NB4 (cell line): Measurements from ENCODE around the gene PAM.

Experiments used
- DNase-seq: peaks from one replicate; pipeline ENCODE4 v3.0.0; 2010; ENCODE audit warnings: low read depth
- H3K4me3 ChIP-seq: one replicate; pipeline ENCODE4 v1.5.1; 2011; ENCODE audit warnings: mild to moderate bottlenecking, low read depth, low read length, moderate library complexity
- MYC ChIP-seq: IDR thresholded peaks from 2 replicates; pipeline ENCODE4 v1.6.1; 2011; ENCODE audit warnings: low read depth, low read length
- POLR2A ChIP-seq: IDR thresholded peaks from 2 replicates; pipeline ENCODE4 v1.6.1; 2011; ENCODE audit warnings: mild to moderate bottlenecking; ENCODE audit not compliant: insufficient read length; ENCODE audit errors: extremely low read depth
- TF ChIP-seq, protein P1 (sequence below): IDR thresholded peaks from one replicate; pipeline ENCODE4 v1.5.1; 2012; ENCODE audit warnings: low read depth, low read length
- TF ChIP-seq, protein P2 (sequence below): IDR thresholded peaks from 2 replicates; pipeline ENCODE4 v1.6.1; 2011; ENCODE audit warnings: low read depth, low read length

PAM gene

DNA sequence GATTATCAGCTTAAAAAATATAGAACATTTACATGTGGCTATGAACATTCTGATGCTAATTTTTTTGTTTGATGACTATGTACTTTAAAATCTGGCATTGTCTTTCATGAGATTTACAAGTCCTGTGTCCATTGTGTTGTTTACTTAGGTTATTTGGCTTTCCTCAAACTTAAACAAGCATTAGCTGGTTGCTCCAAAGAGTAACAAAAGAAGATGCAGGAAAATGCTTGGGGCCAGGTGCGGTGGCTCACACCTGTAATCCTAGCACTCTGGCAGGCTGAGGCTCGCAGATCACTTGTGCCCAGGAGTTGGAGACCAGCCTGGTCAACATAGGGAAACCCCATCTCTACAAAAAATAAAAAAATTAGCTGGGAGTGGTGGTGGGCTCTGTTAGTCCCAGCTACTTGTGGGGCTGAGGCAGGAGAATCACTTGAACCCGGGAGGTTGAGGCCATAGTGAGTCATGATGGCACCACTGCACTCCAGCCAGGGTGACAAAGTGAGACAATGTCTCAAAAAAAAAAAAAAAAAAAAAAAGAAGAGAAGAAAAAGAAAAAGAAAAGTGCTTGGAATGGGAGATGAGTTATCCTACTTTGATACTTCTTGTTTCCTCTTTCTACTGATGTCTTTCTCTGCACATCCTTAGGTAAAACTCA is 39.7 kb downstream of the PAM start:
- DNase-seq, result no peak
- H3K4me3 ChIP-seq, result no peak overlapping the region
- TF ChIP-seq, protein P1, sequence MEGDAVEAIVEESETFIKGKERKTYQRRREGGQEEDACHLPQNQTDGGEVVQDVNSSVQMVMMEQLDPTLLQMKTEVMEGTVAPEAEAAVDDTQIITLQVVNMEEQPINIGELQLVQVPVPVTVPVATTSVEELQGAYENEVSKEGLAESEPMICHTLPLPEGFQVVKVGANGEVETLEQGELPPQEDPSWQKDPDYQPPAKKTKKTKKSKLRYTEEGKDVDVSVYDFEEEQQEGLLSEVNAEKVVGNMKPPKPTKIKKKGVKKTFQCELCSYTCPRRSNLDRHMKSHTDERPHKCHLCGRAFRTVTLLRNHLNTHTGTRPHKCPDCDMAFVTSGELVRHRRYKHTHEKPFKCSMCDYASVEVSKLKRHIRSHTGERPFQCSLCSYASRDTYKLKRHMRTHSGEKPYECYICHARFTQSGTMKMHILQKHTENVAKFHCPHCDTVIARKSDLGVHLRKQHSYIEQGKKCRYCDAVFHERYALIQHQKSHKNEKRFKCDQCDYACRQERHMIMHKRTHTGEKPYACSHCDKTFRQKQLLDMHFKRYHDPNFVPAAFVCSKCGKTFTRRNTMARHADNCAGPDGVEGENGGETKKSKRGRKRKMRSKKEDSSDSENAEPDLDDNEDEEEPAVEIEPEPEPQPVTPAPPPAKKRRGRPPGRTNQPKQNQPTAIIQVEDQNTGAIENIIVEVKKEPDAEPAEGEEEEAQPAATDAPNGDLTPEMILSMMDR, result no peak
- no peak for TF ChIP-seq MYC
- TF ChIP-seq POLR2A, result no peak
- TF ChIP-seq, protein P2, sequence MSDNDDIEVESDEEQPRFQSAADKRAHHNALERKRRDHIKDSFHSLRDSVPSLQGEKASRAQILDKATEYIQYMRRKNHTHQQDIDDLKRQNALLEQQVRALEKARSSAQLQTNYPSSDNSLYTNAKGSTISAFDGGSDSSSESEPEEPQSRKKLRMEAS, result no peak

GRCh38 chr5:102795526-102795925 is 40.4 kb downstream of the PAM start:
- DNase-seq, result no peak
- TF ChIP-seq, protein P2, result no peak
- TF ChIP-seq, protein P1, result no peak
- TF ChIP-seq MYC, result no peak
- no peak for TF ChIP-seq POLR2A
- no peak overlapping the region for H3K4me3 ChIP-seq

DNA sequence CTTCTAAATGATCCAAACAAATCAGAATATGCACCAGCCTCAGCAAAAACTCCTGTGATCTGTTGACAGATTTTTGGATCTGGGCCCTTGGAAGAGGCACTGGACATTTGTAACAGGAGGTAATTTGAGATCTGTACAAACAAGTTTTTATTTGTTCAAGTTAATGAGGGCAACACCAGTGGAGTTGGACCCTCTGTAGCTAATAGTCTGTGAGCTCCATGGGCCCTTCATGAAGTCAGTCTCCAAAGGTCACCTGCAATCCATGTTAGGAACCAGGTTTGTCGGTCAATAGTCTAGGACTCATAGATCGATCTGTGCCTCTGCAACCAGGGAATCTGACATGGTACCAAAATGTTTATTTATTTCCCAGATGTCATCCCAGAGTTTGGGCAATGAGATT is 40.9 kb downstream of the PAM start:
- no peak for DNase-seq
- H3K4me3 ChIP-seq, result no peak overlapping the region

GRCh38 chr5:102796498-102796897 is 41.4 kb downstream of the PAM start:
- TF ChIP-seq, protein P1, result no peak
- TF ChIP-seq POLR2A (no peak), MYC (no peak)
- TF ChIP-seq, protein P2, result no peak
- DNase-seq, result no peak
- no peak overlapping the region for H3K4me3 ChIP-seq

More for the DNA sequence above, 40.9 kb downstream of the PAM start:
- no peak for TF ChIP-seq POLR2A
- TF ChIP-seq MYC, result no peak
- TF ChIP-seq, protein P1, result no peak
- TF ChIP-seq, protein P2, result no peak

DNA sequence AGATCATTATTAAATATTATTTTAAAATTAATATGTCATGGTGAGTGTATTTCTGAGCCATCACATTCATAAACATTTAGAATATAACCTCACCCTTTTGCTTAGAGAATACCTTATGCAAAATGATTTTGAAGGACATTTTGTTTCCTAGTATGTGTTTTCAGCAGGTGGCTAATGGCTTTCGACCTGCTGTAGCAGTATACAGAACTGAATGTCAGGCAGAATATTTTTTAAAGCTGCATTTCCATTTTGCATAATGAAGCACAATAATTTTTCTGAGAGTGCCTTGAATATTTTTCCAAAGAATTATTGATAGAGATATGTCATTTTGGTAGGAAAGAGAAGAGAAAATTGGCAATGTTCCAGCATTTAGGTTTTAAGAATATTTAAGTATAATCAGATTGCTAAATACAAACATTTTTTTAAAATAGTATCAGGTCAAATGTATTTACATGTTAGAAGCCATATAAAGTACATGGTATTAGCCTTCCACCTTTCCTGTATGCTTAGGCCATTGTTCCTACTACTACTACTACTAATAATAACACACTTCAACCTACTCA is 42.3 kb downstream of the PAM start:
- TF ChIP-seq, protein P1, result no peak
- no peak for TF ChIP-seq MYC
- no peak for TF ChIP-seq POLR2A
- TF ChIP-seq, protein P2, result no peak
- no peak overlapping the region for H3K4me3 ChIP-seq
- DNase-seq, result no peak
